K562 (cell line): ENCODE results near the gene THOP1. TPM values are rescaled to one million over a fixed set of nuclear protein-coding genes. Genes with fewer than 3 reads are reported as not detected.

Experiments
- CBX2 ChIP-seq: fragments of 200-600 bp; sonication (generic); IDR thresholded peaks from one replicate; pipeline ENCODE4 v1.6.1; 2012; ENCODE audit warnings: mild to moderate bottlenecking, low read length, inconsistent platforms; ENCODE audit not compliant: insufficient read depth, poor library complexity, severe bottlenecking
- DEAF1 ChIP-seq: fragments of 450-650 bp; formaldehyde crosslinking; IDR thresholded peaks from 2 replicates; pipeline ENCODE4 v1.4.0; 2020; ENCODE audit warnings: mild to moderate bottlenecking, moderate library complexity
- FOXA3 ChIP-seq, 2 experiments: fragments of 450-650 bp in 1 of 2; sonication (generic) in 1 of 2; formaldehyde crosslinking; IDR thresholded peaks in 1 of 2; conservative IDR thresholded peaks in 1 of 2; 2 replicates each; pipeline versions ENCODE4 v1.4.0 to v1.8.0; 2020 to 2022; ENCODE audit warnings: mild to moderate bottlenecking in 2 of 2, missing genetic modification reagents in 1 of 2
- GABPB1 ChIP-seq: sonication (generic); formaldehyde crosslinking; IDR thresholded peaks from 2 replicates; pipeline ENCODE4 v1.8.0; 2022; ENCODE audit warnings: mild to moderate bottlenecking, missing genetic modification reagents
- GMEB1 ChIP-seq: fragments of 250-450 bp; sonication (Bioruptor Pico); IDR thresholded peaks from 2 replicates; pipeline ENCODE4 v1.4.0; 2020; ENCODE audit warnings: mild to moderate bottlenecking
- PHB2 ChIP-seq: fragments of 450-650 bp; IDR thresholded peaks from 2 replicates; pipeline ENCODE4 v1.6.1; 2017; ENCODE audit warnings: low read depth
- PML ChIP-seq: IDR thresholded peaks from 2 replicates; pipeline ENCODE4 v1.6.1; 2012; ENCODE audit warnings: low read length, inconsistent platforms
- RBFOX2 ChIP-seq: fragments of 200-400 bp; formaldehyde crosslinking; IDR thresholded peaks from 2 replicates; pipeline ENCODE4 v1.6.1; 2017; ENCODE audit warnings: low read depth, mild to moderate bottlenecking, low read length, moderate library complexity
- TEAD1 ChIP-seq, 2 experiments: fragments of 450-650 bp in 1 of 2; sonication (generic) in 1 of 2; formaldehyde crosslinking; IDR thresholded peaks; 2 replicates each; pipeline versions ENCODE4 v1.4.0 to v1.8.0; 2020 to 2022; ENCODE audit warnings: mild to moderate bottlenecking in 2 of 2, missing genetic modification reagents in 1 of 2
- ZBTB12 ChIP-seq: fragments of 250-450 bp; sonication (Bioruptor Pico); IDR thresholded peaks from 2 replicates; pipeline ENCODE4 v1.4.0; 2020
- ZBTB49 ChIP-seq: sonication (generic); formaldehyde crosslinking; IDR thresholded peaks from 2 replicates; pipeline ENCODE4 v1.8.0; 2022; ENCODE audit warnings: missing genetic modification reagents, mild to moderate bottlenecking, borderline replicate concordance
- polyA plus RNA-seq, 8 experiments: library from polyadenylated mRNA; depleted of rRNA in 4 of 8; stranded (reverse) in 5 of 8; unstranded in 3 of 8; fragments of >200 nt; fragmentation: Nextera tagmentation in 2 of 8; fragmentation: Illumina TruSeq in 1 of 8; extraction: Ambion mirVana in 2 of 8; extraction: Trizol in 1 of 8; gene quantifications; 2 replicates each; pipeline versions ENCODE4 v1.2.1 to v1.2.3, GENCODE V29; 2011 to 2014; ENCODE audit warnings: inconsistent platforms in 1 of 8, missing spikeins in 1 of 8
- total RNA-seq, 7 experiments: library from RNA; depleted of rRNA in 6 of 7; stranded (reverse); fragments of >200 nt in 6 of 7; fragmentation: Illumina TruSeq in 2 of 7; extraction: Trizol in 2 of 7; gene quantifications; 2 replicates each; pipeline versions ENCODE4 v1.2.1 to v1.2.3, GENCODE V29; 2011 to 2021; ENCODE audit warnings: low replicate concordance in 1 of 7

The THOP1 gene
- total and polyA plus RNA-seq, 9 of the 15 experiments (the other 6 are each of a cell fraction or from before 2014, with no cell fraction given) = 1.3 to 255 (median 96.1) TPM

- TF ChIP-seq ZBTB12 (peak; percentile 93), PHB2 (no peak), TEAD1 (CRISPR knock-in tag; IDR thresholded peaks at IDR 0.05) (peak; percentile 55 to 97), CBX2 (no peak), FOXA3 (CRISPR knock-in tag; conservative IDR thresholded peaks at IDR 0.05 in 1 of 2, IDR thresholded peaks at IDR 0.05 in 1 of 2) (peak in 1 of 2 experiments; percentile 87; a peak in 1 of 4 replicates), DEAF1 (no peak), RBFOX2 (peak; percentile 89), PML (peak; percentile 54), GABPB1 (CRISPR knock-in tag) (peak; percentile 98), GMEB1 (peak; percentile 39; the same call in 1 of the 2 replicates), ZBTB49 (peak; percentile 86; the same call in 1 of the 2 replicates)
These were observed 2.1 kb upstream of the THOP1 start, which contains the start of gene SGTA (continued) for GRCh38 chr19:2782936-2783780.
